GM19043 (cell line): Measurements from ENCODE around the gene EIF3A.
"Not testable (repeated sequence)": the region's sequence is repeated elsewhere in the genome, so short reads cannot be mapped to it uniquely, and the experiment has no call there.

Experiments used
- ATAC-seq: cut with Tn5 transposase; IDR thresholded peaks from one replicate; pipeline ENCODE4 v1.9.1; 2021; ENCODE audit warnings: low read depth; ENCODE audit not compliant: unreplicated experiment

The EIF3A gene

GRCh38 chr10:119103241-119103902, 22.8 kb upstream of the EIF3A start:
- no peak for ATAC-seq

DNA sequence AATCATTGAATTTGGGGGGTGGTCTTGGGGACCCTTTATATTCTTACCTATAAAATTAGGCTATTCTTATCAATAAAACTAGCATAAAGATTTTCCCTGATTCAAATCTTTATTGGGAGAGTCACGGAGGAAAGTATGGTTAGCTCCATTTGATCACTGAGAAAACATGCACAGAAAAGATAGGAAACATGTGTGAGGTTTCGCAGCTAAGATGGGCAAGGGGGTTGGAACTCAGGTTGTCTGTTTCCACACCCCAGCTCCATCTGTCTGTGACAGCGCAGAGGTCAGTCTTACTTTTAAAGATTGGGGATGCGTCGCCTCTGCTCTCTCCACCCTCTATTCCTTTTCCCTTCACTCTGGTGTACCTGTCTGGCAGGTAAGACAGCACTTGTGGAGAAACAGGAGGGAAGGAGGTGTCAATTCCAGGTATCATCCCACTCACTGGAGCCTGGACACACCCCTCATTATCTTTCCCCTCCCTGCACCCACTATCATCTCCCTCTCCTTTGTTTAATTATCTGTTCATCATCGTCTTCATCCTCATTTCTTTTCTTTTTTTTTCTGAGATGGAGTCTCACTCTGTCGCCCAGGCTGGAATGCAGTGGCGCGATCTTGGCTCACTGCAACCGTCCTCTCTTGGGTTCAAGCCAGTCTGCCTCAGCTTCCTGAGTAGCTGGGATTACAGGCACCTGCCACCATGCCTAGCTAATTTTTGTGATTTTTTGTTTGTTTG, 20.9 kb upstream of the EIF3A start:
- ATAC-seq, result no peak

GRCh38 chr10:119100434-119101238, 20.0 kb upstream of the EIF3A start:
- ATAC-seq, result no peak

- ATAC-seq, result no peak
Observed at GRCh38 chr10:119098576-119098975, 18.0 kb upstream of the EIF3A start.

DNA sequence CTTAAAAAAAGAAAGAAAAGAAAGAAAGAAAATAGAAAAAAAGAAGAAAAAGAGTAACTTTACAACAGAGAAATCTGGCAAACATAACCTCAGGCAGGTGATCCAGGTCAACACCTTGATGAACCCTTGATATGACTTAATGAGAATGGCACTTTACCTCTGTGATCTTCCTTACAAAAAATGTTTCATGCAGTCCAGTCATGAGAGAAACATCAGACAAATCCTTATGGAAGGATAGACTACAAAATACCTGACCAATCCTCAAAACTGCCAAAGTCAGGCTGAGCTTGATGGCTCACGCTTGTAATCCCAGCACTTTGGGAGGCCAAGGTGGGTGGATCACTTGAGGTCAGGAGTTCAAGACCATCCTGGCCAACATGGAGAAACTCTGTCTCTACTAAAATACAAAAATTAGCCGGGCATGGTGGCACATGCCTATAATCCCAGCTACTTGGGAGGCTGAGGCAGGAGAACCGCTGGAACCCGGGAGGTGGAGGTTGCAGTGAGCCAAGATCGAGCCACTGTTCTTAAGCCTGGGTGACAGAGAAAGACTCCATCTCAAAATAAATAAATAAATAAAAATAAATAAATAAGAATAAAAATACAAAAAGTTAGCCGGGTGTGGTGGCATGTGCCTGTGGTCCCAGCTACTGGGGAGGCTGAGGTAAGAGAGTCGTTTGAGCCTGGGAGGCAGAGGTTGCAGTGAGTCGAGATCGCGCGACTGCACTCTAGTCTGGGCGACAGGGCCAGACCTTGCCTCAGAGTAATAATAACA, 16.2 kb upstream of the EIF3A start:
- not testable (repeated sequence) for ATAC-seq

- no peak for ATAC-seq
Observed at GRCh38 chr10:119095640-119096039, 15.0 kb upstream of the EIF3A start.

- ATAC-seq, result no peak
Observed at GRCh38 chr10:119090968-119091367, 10.4 kb upstream of the EIF3A start.

GRCh38 chr10:119090026-119090795, 9.6 kb upstream of the EIF3A start:
- no peak for ATAC-seq

DNA sequence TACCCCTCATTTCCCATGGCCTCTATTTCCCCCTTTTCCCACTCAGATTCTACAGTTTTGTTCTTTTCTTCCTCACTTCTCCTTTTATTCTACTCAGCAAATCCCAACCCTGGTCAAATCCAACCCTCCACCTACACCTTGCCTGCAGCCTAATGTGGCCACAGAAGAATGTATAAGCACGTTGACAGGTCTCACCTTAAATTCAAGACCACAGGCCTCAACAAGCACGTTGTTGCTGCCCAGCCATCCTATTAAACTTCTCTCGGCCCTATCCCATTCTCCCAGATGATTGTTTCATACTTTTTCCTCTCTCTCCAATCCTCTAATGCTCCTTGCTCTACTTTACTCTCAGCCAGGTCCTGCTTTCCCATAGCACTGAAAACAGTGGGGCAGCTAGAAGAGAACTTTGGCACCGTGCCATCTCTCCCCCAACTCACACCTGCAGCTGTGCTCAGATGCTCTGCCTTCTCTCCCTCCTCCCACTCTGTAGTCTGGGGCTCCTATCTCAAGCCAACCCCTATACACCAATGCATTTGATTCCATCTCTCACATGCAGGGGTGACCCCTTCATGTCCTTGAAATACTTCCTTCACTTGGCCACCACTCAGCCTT, 6.8 kb upstream of the EIF3A start:
- no peak for ATAC-seq

- no peak for ATAC-seq
Observed at GRCh38 chr10:119084896-119085295, 4.3 kb upstream of the EIF3A start.

DNA sequence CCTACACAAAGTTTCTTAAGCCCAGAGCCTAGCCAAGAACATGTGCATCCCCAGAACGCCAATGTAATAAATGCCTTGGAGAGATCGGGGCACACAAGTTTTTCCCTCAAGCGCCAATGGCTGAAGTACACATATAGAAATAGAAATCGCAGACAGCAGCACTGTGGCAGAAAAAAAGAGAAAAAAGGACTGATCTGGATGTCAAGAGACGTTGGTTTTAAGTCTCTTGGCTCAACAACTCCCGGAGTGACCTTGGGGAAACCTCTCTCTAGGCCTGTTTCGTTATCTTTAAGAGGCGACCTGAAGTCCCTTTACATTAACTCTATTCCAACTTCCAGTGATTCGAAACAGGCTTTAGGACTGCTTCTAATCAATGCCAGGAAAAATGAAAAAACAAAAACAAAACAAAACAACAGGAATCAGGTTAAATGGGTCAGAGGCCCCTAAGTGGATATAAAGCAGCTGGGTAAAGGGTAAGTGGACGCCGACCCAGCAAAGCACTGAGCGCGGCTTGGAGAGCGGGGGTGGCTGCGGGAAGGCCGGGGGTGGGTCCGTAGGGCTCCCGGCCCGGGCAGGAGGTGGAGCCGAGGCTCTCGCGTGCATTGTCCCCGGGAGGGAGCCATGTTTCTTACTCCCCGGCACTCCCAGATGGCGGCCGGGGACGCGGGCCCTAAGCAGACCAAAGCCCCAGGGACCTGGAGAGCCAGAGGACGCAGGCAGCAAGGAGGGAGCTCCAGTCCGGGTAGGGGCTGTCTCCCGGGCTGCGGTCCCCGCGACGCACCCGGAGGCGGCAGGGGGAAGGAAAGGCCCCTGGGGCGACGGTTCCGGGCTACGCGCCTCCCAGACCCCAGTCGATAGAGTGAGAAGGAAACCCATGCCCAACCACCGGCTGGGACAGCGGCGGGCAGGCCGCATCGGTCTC, 757 bp downstream of the EIF3A start:
- ATAC-seq, result peak; percentile 52

GRCh38 chr10:119078422-119079179, 2.0 kb downstream of the EIF3A start:
- ATAC-seq, result no peak

- ATAC-seq, result no peak
Observed at GRCh38 chr10:119073584-119073983, 7.0 kb downstream of the EIF3A start.

- no peak for ATAC-seq
Observed at GRCh38 chr10:119070395-119071165, 10.0 kb downstream of the EIF3A start.

GRCh38 chr10:119061926-119062325, 18.7 kb downstream of the EIF3A start:
- no peak for ATAC-seq

- ATAC-seq, result no peak
Observed at GRCh38 chr10:119061352-119061751, 19.3 kb downstream of the EIF3A start.

- no peak for ATAC-seq
Observed at GRCh38 chr10:119060107-119060506, 20.5 kb downstream of the EIF3A start.
